CD4-positive, CD25-positive, alpha-beta regulatory T cell (primary cell): ENCODE measurements around the gene CCL28. TPM values are rescaled to one million over a fixed set of nuclear protein-coding genes. Genes with fewer than 3 reads are reported as not detected.
"Not testable (repeated sequence)": the region's sequence is repeated elsewhere in the genome, so short reads cannot be mapped to it uniquely, and the experiment has no call there.

Source experiments
- ATAC-seq, 2 donors: fragments of 150-1000 bp; cut with Tn5 transposase; one replicate each; pipeline ENCODE4 v1.10.0; 2021; ENCODE audit warnings: low read depth in 2 of 2, moderate number of reproducible peaks in 2 of 2, moderate library complexity in 1 of 2
- DNase-seq, 3 donors: peaks; one replicate each; pipeline versions ENCODE4 v3.0.0 to v3.0.0-alpha.2; 2012 to 2022; ENCODE audit warnings: mixed read lengths in 1 of 3
- H3K27ac ChIP-seq: one replicate; pipeline ENCODE4 v1.7.0; 2013; ENCODE audit warnings: mild to moderate bottlenecking, low read length; ENCODE audit not compliant: insufficient read depth, poor library complexity, severe bottlenecking
- H3K27me3 ChIP-seq: one replicate; pipeline ENCODE4 v1.7.0; 2013; ENCODE audit warnings: low read length; ENCODE audit not compliant: control insufficient read depth, insufficient read depth
- H3K36me3 ChIP-seq: one replicate; pipeline ENCODE4 v1.7.0; 2013; ENCODE audit warnings: mild to moderate bottlenecking, low read length, moderate library complexity; ENCODE audit not compliant: control insufficient read depth, insufficient read depth
- H3K4me1 ChIP-seq: 2 replicates; pipeline ENCODE4 v1.7.0; 2013; ENCODE audit warnings: mild to moderate bottlenecking, low read length; ENCODE audit not compliant: insufficient read depth, control insufficient read depth, poor library complexity, severe bottlenecking
- H3K4me3 ChIP-seq: one replicate; pipeline ENCODE4 v1.7.0; 2013; ENCODE audit warnings: low read depth, mild to moderate bottlenecking, low read length, moderate library complexity
- H3K9me3 ChIP-seq, 2 experiments: 1 replicate in 1 of 2; 2 replicates in 1 of 2; pipeline ENCODE4 v1.7.0; 2013; ENCODE audit warnings: low read length in 2 of 2, mild to moderate bottlenecking in 1 of 2, moderate library complexity in 1 of 2; ENCODE audit not compliant: control insufficient read depth in 2 of 2
- H3K27ac Mint-ChIP-seq, 3 donors: one replicate each; pipeline ENCODE4 v1.8.0; 2020 to 2022; ENCODE audit warnings: mild to moderate bottlenecking in 3 of 3, mixed read lengths in 3 of 3, moderate library complexity in 2 of 3
- H3K27me3 Mint-ChIP-seq: one replicate; pipeline ENCODE4 v1.8.0; 2022; ENCODE audit warnings: mild to moderate bottlenecking, mixed read lengths
- H3K36me3 Mint-ChIP-seq: one replicate; pipeline ENCODE4 v1.8.0; 2020; ENCODE audit warnings: mixed read lengths
- H3K4me1 Mint-ChIP-seq, 4 donors: one replicate each; pipeline ENCODE4 v1.8.0; 2020 to 2022; ENCODE audit warnings: mixed read lengths in 4 of 4, mild to moderate bottlenecking in 1 of 4
- H3K4me3 Mint-ChIP-seq, 4 donors: one replicate each; pipeline ENCODE4 v1.8.0; 2020 to 2022; ENCODE audit warnings: mild to moderate bottlenecking in 4 of 4, mixed read lengths in 4 of 4, moderate library complexity in 3 of 4
- H3K9me3 Mint-ChIP-seq, 7 donors: one replicate each; pipeline ENCODE4 v1.8.0; 2020 to 2022; ENCODE audit warnings: mixed read lengths in 7 of 7, mild to moderate bottlenecking in 3 of 7, moderate library complexity in 2 of 7
- polyA plus RNA-seq, 4 donors: library from polyadenylated mRNA; unstranded; fragments of 300-500 nt; fragmentation: Illumina TruSeq; gene quantifications; one replicate each; pipeline ENCODE4 v1.2.3, GENCODE V29; 2021
- total RNA-seq: library from RNA; stranded (reverse); gene quantifications from one replicate; pipeline ENCODE4 v1.2.3, GENCODE V29; 2022

CCL28 gene
- total and polyA plus RNA-seq, 5 donors from 2014 or later = 14.5 to 18.4 (median 14.8) TPM

- no peak overlapping the region for H3K27ac Mint-ChIP-seq
- no peaks in the 10 kb centered on the region for H3K27me3 ChIP-seq
- H3K4me3 Mint-ChIP-seq = no peak overlapping the region
- peaks cover 4% of the 10 kb centered on the region for H3K27me3 Mint-ChIP-seq
- ATAC-seq (no peak), DNase-seq (no peak)
- no peak overlapping the region for H3K27ac ChIP-seq
- no peaks in the 10 kb centered on the region for H3K36me3 Mint-ChIP-seq
- H3K9me3 ChIP-seq = no peaks in the 10 kb centered on the region
- no peaks in the 10 kb centered on the region for H3K4me1 ChIP-seq
- H3K36me3 ChIP-seq = no peaks in the 10 kb centered on the region
- H3K4me3 ChIP-seq = no peak overlapping the region
- H3K9me3 Mint-ChIP-seq = peaks cover 0 to 26% (median 2%) of the 10 kb centered on the region in 7 donors
- no peaks in the 10 kb centered on the region for H3K4me1 Mint-ChIP-seq
These were observed 2.4 kb downstream of the CCL28 start for GRCh38 chr5:43409809-43410271.

GRCh38 chr5:43402524-43403066 lies 9.6 kb downstream of the CCL28 start:
- H3K36me3 Mint-ChIP-seq, H3K4me3 ChIP-seq, H3K4me1 ChIP-seq, H3K27me3 Mint-ChIP-seq, H3K36me3 ChIP-seq, H3K27me3 ChIP-seq, H3K9me3 ChIP-seq, H3K4me3 Mint-ChIP-seq, H3K27ac Mint-ChIP-seq, DNase-seq, ATAC-seq, H3K27ac ChIP-seq: not testable (repeated sequence)
- Mint-ChIP-seq H3K9me3 (peaks cover 0 to 22% (median 7%) of the 10 kb centered on the region in 7 donors), H3K4me1 (peaks cover 0 to 14% (median 6%) of the 10 kb centered on the region in 4 donors)

GRCh38 chr5:43401827-43402226 lies 10.4 kb downstream of the CCL28 start:
- H3K4me3 ChIP-seq = no peak overlapping the region
- H3K9me3 ChIP-seq = no peaks in the 10 kb centered on the region
- Mint-ChIP-seq H3K36me3 (peaks cover 3% of the 10 kb centered on the region), H3K4me3 (no peak overlapping the region), H3K27me3 (peaks cover 8% of the 10 kb centered on the region), H3K4me1 (peaks cover 1 to 16% (median 8%) of the 10 kb centered on the region in 4 donors), H3K27ac (no peak overlapping the region), H3K9me3 (peaks cover 0 to 21% (median 7%) of the 10 kb centered on the region in 7 donors)
- H3K36me3 ChIP-seq = no peaks in the 10 kb centered on the region
- ATAC-seq (no peak), DNase-seq (peak in 1 of 3 donors; percentile 7)
- no peaks in the 10 kb centered on the region for H3K27me3 ChIP-seq
- H3K27ac ChIP-seq = no peak overlapping the region
- H3K4me1 ChIP-seq = peaks cover 6% of the 10 kb centered on the region

- Histone ChIP-seq H3K4me3 (no peak overlapping the region), H3K4me1 (peaks cover 19% of the 10 kb centered on the region), H3K27ac (no peak overlapping the region), H3K36me3 (no peaks in the 10 kb centered on the region), H3K27me3 (no peaks in the 10 kb centered on the region), H3K9me3 (no peaks in the 10 kb centered on the region)
- ATAC-seq (no peak), DNase-seq (no peak)
- Mint-ChIP-seq H3K9me3 (peaks cover 0 to 16% (median 2%) of the 10 kb centered on the region in 7 donors), H3K4me1 (peaks cover 7 to 25% (median 14%) of the 10 kb centered on the region in 4 donors), H3K27me3 (peaks cover 9% of the 10 kb centered on the region), H3K27ac (no peak overlapping the region), H3K4me3 (peak overlapping the region in 1 of 4 donors; percentile 94), H3K36me3 (peaks cover 3% of the 10 kb centered on the region)
These were observed 12.1 kb downstream of the CCL28 start for GRCh38 chr5:43400082-43400481.

GRCh38 chr5:43396762-43397304 lies 15.4 kb downstream of the CCL28 start:
- H3K4me1 Mint-ChIP-seq = peaks cover 15 to 37% (median 27%) of the 10 kb centered on the region in 4 donors
- no peaks in the 10 kb centered on the region for H3K27me3 ChIP-seq
- H3K4me3 ChIP-seq = peak overlapping the region; percentile 86
- no peaks in the 10 kb centered on the region for H3K9me3 ChIP-seq
- H3K36me3 ChIP-seq = no peaks in the 10 kb centered on the region
- peaks cover 22% of the 10 kb centered on the region for H3K4me1 ChIP-seq
- H3K27ac ChIP-seq = peak overlapping the region; percentile 60
- H3K4me3 Mint-ChIP-seq = peak overlapping the region; percentile 94 to 99 (median 98)
- H3K27ac Mint-ChIP-seq = peak overlapping the region; percentile 96 to 100 (median 99)
- peaks cover 8% of the 10 kb centered on the region for H3K27me3 Mint-ChIP-seq
- ATAC-seq (peak; percentile 97 to 98), DNase-seq (peak; percentile 30 to 84 (median 69))
- H3K9me3 Mint-ChIP-seq = no peaks in the 10 kb centered on the region
- H3K36me3 Mint-ChIP-seq = peaks cover 3% of the 10 kb centered on the region

GRCh38 chr5:43390471-43390870 lies 21.7 kb downstream of the CCL28 start:
- Mint-ChIP-seq H3K36me3 (peaks cover 14% of the 10 kb centered on the region), H3K27ac (peak overlapping the region in 1 of 3 donors; percentile 9)
- DNase-seq = no peak

GRCh38 chr5:43389679-43390329 lies 22.4 kb downstream of the CCL28 start:
- DNase-seq = peak; percentile 17 to 67 (median 54)
- Mint-ChIP-seq H3K4me3 (peak overlapping the region in 2 of 4 donors; percentile 43 to 57), H3K4me1 (peaks cover 24 to 40% (median 31%) of the 10 kb centered on the region in 4 donors), H3K36me3 (peaks cover 14% of the 10 kb centered on the region), H3K9me3 (no peaks in the 10 kb centered on the region), H3K27me3 (no peaks in the 10 kb centered on the region), H3K27ac (peak overlapping the region; percentile 34 to 68 (median 58))
- no peak overlapping the region for H3K4me3 ChIP-seq
- H3K27ac ChIP-seq = no peak overlapping the region
- ATAC-seq = peak; percentile 68 to 75
- H3K27me3 ChIP-seq = no peaks in the 10 kb centered on the region
- H3K9me3 ChIP-seq = no peaks in the 10 kb centered on the region
- H3K36me3 ChIP-seq = peaks cover 25% of the 10 kb centered on the region
- H3K4me1 ChIP-seq = peaks cover 8% of the 10 kb centered on the region

More at GRCh38 chr5:43390471-43390870, 21.7 kb downstream of the CCL28 start:
- Mint-ChIP-seq H3K4me1 (peaks cover 25 to 41% (median 32%) of the 10 kb centered on the region in 4 donors), H3K27me3 (peaks cover 3% of the 10 kb centered on the region), H3K4me3 (peak overlapping the region in 1 of 4 donors; percentile 14), H3K9me3 (no peaks in the 10 kb centered on the region)
- Histone ChIP-seq H3K4me1 (peaks cover 12% of the 10 kb centered on the region), H3K36me3 (peaks cover 25% of the 10 kb centered on the region), H3K4me3 (no peak overlapping the region), H3K9me3 (no peaks in the 10 kb centered on the region), H3K27me3 (no peaks in the 10 kb centered on the region), H3K27ac (no peak overlapping the region)
- ATAC-seq = no peak
